Astrocyte (in vitro differentiated cells and primary cell): ENCODE measurements around the gene ZNF17.

Experiments
- CTCF ChIP-seq: IDR thresholded peaks from 2 replicates; pipeline ENCODE4 v1.5.1; 2011; ENCODE audit warnings: low read depth, mild to moderate bottlenecking, inconsistent platforms, low read length, moderate library complexity; ENCODE audit not compliant: insufficient read depth
- EZH2 ChIP-seq: IDR thresholded peaks from 2 replicates; pipeline ENCODE4 v1.6.1; 2012; ENCODE audit warnings: mild to moderate bottlenecking, low read length, inconsistent platforms; ENCODE audit not compliant: insufficient read depth

- TF ChIP-seq CTCF (no peak), EZH2 (no peak)
These were observed 31.2 kb downstream of the ZNF17 start for GRCh38 chr19:57441979-57442752.
